ENCODE results near the gene VPS37C. TPM values are rescaled to one million over a fixed set of nuclear protein-coding genes. Genes with fewer than 3 reads are reported as not detected.

The VPS37C gene
- total RNA-seq, 1 experiment from 2014 or later: 19.0 TPM

- Histone ChIP-seq H2AFZ (ENCODE audit: low read length) (no peak overlapping the region), H4K20me1 (ENCODE audit: control insufficient read depth, insufficient read depth, insufficient read length) (no peaks in the 10 kb centered on the region), H2BK5ac (ENCODE audit: insufficient read length, low read length) (no peak overlapping the region), H2BK15ac (ENCODE audit: low read depth, low read length) (no peak overlapping the region), H3K4me1 (ENCODE audit: insufficient read depth, low read length) (no peaks in the 10 kb centered on the region; the same call in 1 of the 2 replicates), H3K4ac (ENCODE audit: low read depth, low read length) (no peak overlapping the region), H3K23ac (ENCODE audit: insufficient read length, low read depth, low read length) (no peak overlapping the region), H4K8ac (replicated peaks; ENCODE audit: insufficient read length, low read depth, low read length) (no peak overlapping the region), H3K56ac (ENCODE audit: insufficient read length, low read depth, low read length) (no peak overlapping the region), H3K4me2 (ENCODE audit: insufficient read depth, insufficient read length, low read length) (no peak overlapping the region), H2BK20ac (ENCODE audit: low read depth, low read length, poor library complexity, severe bottlenecking) (no peak overlapping the region), H4K91ac (ENCODE audit: insufficient read length, low read depth, low read length) (no peak overlapping the region), H3T11ph (ENCODE audit: low read length) (no peak overlapping the region), H3K9ac (ENCODE audit: extremely low read depth, insufficient read length, low read length) (no peak overlapping the region), H4K5ac (ENCODE audit: insufficient read length, low read depth, low read length) (no peak overlapping the region), H3K79me1 (ENCODE audit: insufficient read depth, low read depth, low read length, poor library complexity, severe bottlenecking) (no peaks in the 10 kb centered on the region), H3K27me3 (ENCODE audit: insufficient read depth, low read length) (no peaks in the 10 kb centered on the region), H3K9me3 (ENCODE audit: control insufficient read depth, low read depth, low read length) (no peaks in the 10 kb centered on the region), H2AK5ac (ENCODE audit: insufficient read length, low read length) (no peak overlapping the region), H2BK120ac (ENCODE audit: low read depth, low read length, poor library complexity, severe bottlenecking) (no peak overlapping the region), H3K14ac (ENCODE audit: insufficient read depth, low read length) (no peak overlapping the region), H2BK12ac (ENCODE audit: insufficient read length, low read depth, low read length) (no peak overlapping the region), H3K27ac (ENCODE audit: insufficient read length, low read depth, low read length) (no peak overlapping the region), H3K18ac (ENCODE audit: insufficient read length, low read depth, low read length) (no peak overlapping the region), H3K23me2 (ENCODE audit: insufficient read length, low read depth, low read length, poor library complexity, severe bottlenecking) (no peaks in the 10 kb centered on the region), H3K79me2 (ENCODE audit: insufficient read depth, low read length) (no peaks in the 10 kb centered on the region)
- Mint-ChIP-seq H3K4me1 (peaks cover 0 to 8% of the 10 kb centered on the region in 2 experiments; a peak in 2 of 4 replicates), H3K36me3 (ENCODE audit: insufficient read depth in 1 of 3, low read depth in 3 of 3) (no peaks in the 10 kb centered on the region), H3K4me3 (peak overlapping the region in 1 of 2 experiments; percentile 42; a peak in 2 of 5 replicates), H3K27me3 (ENCODE audit: low read depth) (peaks cover 2% of the 10 kb centered on the region; the same call in 1 of the 2 replicates), H3K27ac (no peak overlapping the region), H3K9me3 (peaks cover 0 to 5% of the 10 kb centered on the region in 2 experiments; a peak in 1 of 5 replicates)
- no CpG with 5 or more reads among the region's 12 CpGs for WGBS (ENCODE audit: extremely low coverage, insufficient read length, low lambda C conversion rate)
- TF ChIP-seq, protein P1, sequence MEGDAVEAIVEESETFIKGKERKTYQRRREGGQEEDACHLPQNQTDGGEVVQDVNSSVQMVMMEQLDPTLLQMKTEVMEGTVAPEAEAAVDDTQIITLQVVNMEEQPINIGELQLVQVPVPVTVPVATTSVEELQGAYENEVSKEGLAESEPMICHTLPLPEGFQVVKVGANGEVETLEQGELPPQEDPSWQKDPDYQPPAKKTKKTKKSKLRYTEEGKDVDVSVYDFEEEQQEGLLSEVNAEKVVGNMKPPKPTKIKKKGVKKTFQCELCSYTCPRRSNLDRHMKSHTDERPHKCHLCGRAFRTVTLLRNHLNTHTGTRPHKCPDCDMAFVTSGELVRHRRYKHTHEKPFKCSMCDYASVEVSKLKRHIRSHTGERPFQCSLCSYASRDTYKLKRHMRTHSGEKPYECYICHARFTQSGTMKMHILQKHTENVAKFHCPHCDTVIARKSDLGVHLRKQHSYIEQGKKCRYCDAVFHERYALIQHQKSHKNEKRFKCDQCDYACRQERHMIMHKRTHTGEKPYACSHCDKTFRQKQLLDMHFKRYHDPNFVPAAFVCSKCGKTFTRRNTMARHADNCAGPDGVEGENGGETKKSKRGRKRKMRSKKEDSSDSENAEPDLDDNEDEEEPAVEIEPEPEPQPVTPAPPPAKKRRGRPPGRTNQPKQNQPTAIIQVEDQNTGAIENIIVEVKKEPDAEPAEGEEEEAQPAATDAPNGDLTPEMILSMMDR (conservative IDR thresholded peaks at IDR 0.05): no peak
- DNase-seq: peak; percentile 33
Observed at GRCh38 chr11:61193596-61193995, 32.4 kb upstream of the VPS37C start.
